ENCODE measurements around the gene HAPLN2. TPM values are rescaled to one million over a fixed set of nuclear protein-coding genes. Genes with fewer than 3 reads are reported as not detected.

The HAPLN2 gene
- total RNA-seq, 1 experiment from 2014 or later: not detected

GRCh38 chr1:156673387-156674121 lies 54.3 kb downstream of the HAPLN2 start:
- H3K27ac Mint-ChIP-seq (ENCODE audit: unreplicated experiment): no peak overlapping the region
- H3K27me3 Mint-ChIP-seq (ENCODE audit: unreplicated experiment): peaks cover 62% of the 10 kb centered on the region
- intact Hi-C loops (cut with micrococcal nuclease; ENCODE audit: unreplicated experiment): no loop called here
- H3K4me1 Mint-ChIP-seq (ENCODE audit: low read depth, unreplicated experiment): peaks cover 14% of the 10 kb centered on the region
- DNase-seq: no peak
- no peak overlapping the region for H3K4me3 Mint-ChIP-seq (ENCODE audit: low read depth, unreplicated experiment)
- BruUV-seq (replicated peaks): no TSS peak
- TF ChIP-seq CTCF (IDR thresholded peaks at IDR 0.05; ENCODE audit: unreplicated experiment): no peak
- CTCF ChIA-PET: interaction anchor here (0.8 kb wide), 1 partner anchor 12 kb away, joined by 3 read pairs; no protein-coding TSS in a partner anchor
- H3K36me3 Mint-ChIP-seq (ENCODE audit: insufficient read depth, unreplicated experiment): peaks cover 20% of the 10 kb centered on the region
- H3K9me3 Mint-ChIP-seq (ENCODE audit: low read depth, unreplicated experiment): peaks cover 10% of the 10 kb centered on the region

Other genes starting within 250 kb of the HAPLN2 start
- 48.4 and 54.1 TPM in 2 replicates for gene MEF2D, start 118.6 kb upstream of the HAPLN2 start, total RNA-seq (2022)
- 66.2 and 93.6 TPM in 2 replicates for gene IQGAP3, start 46.9 kb upstream of the HAPLN2 start, total RNA-seq (2022)
- gene TTC24, start 39.7 kb upstream of the HAPLN2 start, total RNA-seq (2022): not detected in 2 replicates
- gene NAXE, start 27.6 kb upstream of the HAPLN2 start, total RNA-seq (2022): 129 and 143 TPM in 2 replicates
- 52.4 and 57.0 TPM in 2 replicates for gene GPATCH4, start 17.9 kb upstream of the HAPLN2 start, total RNA-seq (2022)
- not detected in 2 replicates for gene BCAN, start 22.7 kb downstream of the HAPLN2 start, total RNA-seq (2022)
- gene NES, start 58.0 kb downstream of the HAPLN2 start, total RNA-seq (2022): 6.1 and 7.4 TPM in 2 replicates
- gene CRABP2, start 86.2 kb downstream of the HAPLN2 start, total RNA-seq (2022): 17.6 and 27.3 TPM in 2 replicates
- 52.7 and 63.8 TPM in 2 replicates for gene METTL25B, start 109.1 kb downstream of the HAPLN2 start, total RNA-seq (2022)
- gene ISG20L2, start 109.4 kb downstream of the HAPLN2 start, total RNA-seq (2022): 60.9 and 61.6 TPM in 2 replicates
- gene MRPL24, start 121.7 kb downstream of the HAPLN2 start, total RNA-seq (2022): 130 and 138 TPM in 2 replicates
- 437 and 470 TPM in 2 replicates for gene HDGF, start 132.3 kb downstream of the HAPLN2 start, total RNA-seq (2022)
- 72.8 and 80.4 TPM in 2 replicates for gene PRCC, start 148.1 kb downstream of the HAPLN2 start, total RNA-seq (2022)
- gene SH2D2A, start 197.4 kb downstream of the HAPLN2 start, total RNA-seq (2022): 2.9 and 3.1 TPM in 2 replicates
- not detected in 2 replicates for gene INSRR, start 239.7 kb downstream of the HAPLN2 start, total RNA-seq (2022)
- not detected in 2 replicates for gene NTRK1, start 241.4 kb downstream of the HAPLN2 start, total RNA-seq (2022)

All from Calu3 (cell line).